Peyer's patch (tissue), 4 donors: Measurements from ENCODE around the gene CLCN2.

Experiments used
- POLR2A ChIP-seq, 2 donors: fragments of 450-650 bp; IDR thresholded peaks; one replicate each; pipeline ENCODE4 v1.5.1; 2017; ENCODE audit warnings: antibody characterized with exemption in 2 of 2, mild to moderate bottlenecking in 2 of 2, moderate library complexity in 2 of 2
- TF ChIP-seq, protein P1 (sequence below), 6 experiments: fragments of 450-650 bp in 4 of 6; fragments of 200-600 bp in 2 of 6; sonication (generic) in 1 of 6; IDR thresholded peaks; one replicate each; pipeline ENCODE4 v1.5.1; 2017 to 2019; ENCODE audit warnings: antibody characterized with exemption in 6 of 6, mild to moderate bottlenecking in 3 of 6, moderate library complexity in 1 of 6

DNA sequence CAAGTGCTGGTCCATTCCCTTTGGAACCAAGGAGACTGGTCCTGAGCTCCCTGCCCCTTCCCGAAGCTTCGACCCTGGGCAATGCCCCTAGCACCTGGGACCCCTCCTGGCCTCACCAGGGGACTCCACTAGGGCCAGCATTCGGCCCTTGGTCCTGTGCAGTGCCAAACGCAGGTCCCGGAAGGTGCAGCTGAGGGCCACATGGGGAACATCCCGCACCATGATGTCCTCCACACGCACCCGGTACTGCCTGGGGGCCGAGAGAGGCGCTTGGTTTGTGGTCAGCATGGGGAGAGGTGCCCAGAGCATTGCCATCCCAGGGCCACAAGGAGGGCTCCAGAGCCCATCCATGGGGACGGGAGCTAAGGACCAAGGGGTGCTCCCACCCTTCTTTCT lies 7.9 kb downstream of the CLCN2 start:
- TF ChIP-seq, protein P1, sequence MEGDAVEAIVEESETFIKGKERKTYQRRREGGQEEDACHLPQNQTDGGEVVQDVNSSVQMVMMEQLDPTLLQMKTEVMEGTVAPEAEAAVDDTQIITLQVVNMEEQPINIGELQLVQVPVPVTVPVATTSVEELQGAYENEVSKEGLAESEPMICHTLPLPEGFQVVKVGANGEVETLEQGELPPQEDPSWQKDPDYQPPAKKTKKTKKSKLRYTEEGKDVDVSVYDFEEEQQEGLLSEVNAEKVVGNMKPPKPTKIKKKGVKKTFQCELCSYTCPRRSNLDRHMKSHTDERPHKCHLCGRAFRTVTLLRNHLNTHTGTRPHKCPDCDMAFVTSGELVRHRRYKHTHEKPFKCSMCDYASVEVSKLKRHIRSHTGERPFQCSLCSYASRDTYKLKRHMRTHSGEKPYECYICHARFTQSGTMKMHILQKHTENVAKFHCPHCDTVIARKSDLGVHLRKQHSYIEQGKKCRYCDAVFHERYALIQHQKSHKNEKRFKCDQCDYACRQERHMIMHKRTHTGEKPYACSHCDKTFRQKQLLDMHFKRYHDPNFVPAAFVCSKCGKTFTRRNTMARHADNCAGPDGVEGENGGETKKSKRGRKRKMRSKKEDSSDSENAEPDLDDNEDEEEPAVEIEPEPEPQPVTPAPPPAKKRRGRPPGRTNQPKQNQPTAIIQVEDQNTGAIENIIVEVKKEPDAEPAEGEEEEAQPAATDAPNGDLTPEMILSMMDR (IDR thresholded peaks at IDR 0.05) = no peak
- TF ChIP-seq POLR2A (IDR thresholded peaks at IDR 0.05) = no peak
